ENCODE data around the gene CFLAR.
A peak's percentile ranks its signal among the peaks of the same experiment; 100 is the strongest.
"Not testable (repeated sequence)": the region's sequence is repeated elsewhere in the genome, so short reads cannot be mapped to it uniquely, and the experiment has no call there.

CFLAR gene

GRCh38 chr2:201118961-201119854 is 3.2 kb downstream of the CFLAR start:
- DNase-seq (ENCODE audit: low spot score), result no peak

GRCh38 chr2:201122276-201122675 is 6.3 kb downstream of the CFLAR start:
- no peak for DNase-seq (ENCODE audit: low spot score)

- DNase-seq (ENCODE audit: low spot score), result no peak
Observed at GRCh38 chr2:201126308-201127151, 10.6 kb downstream of the CFLAR start.

GRCh38 chr2:201127152-201127511 is 11.2 kb downstream of the CFLAR start:
- no peak for DNase-seq (ENCODE audit: low spot score)

GRCh38 chr2:201127570-201127969 is 11.6 kb downstream of the CFLAR start:
- peak; percentile 80 for DNase-seq (ENCODE audit: low spot score)

GRCh38 chr2:201128033-201128432 is 12.1 kb downstream of the CFLAR start:
- DNase-seq (ENCODE audit: low spot score), result no peak

GRCh38 chr2:201128933-201129505 is 13.1 kb downstream of the CFLAR start:
- DNase-seq (ENCODE audit: low spot score), result no peak

- DNase-seq (ENCODE audit: low spot score), result no peak
Observed at GRCh38 chr2:201130524-201131186, 14.7 kb downstream of the CFLAR start.

- no peak for DNase-seq (ENCODE audit: low spot score)
Observed at GRCh38 chr2:201132518-201132917, 16.6 kb downstream of the CFLAR start.

GRCh38 chr2:201135386-201135785 is 19.4 kb downstream of the CFLAR start:
- DNase-seq (ENCODE audit: low spot score), result no peak

GRCh38 chr2:201136889-201137321 is 20.9 kb downstream of the CFLAR start:
- no peak for DNase-seq (ENCODE audit: low spot score)

- no peak for DNase-seq (ENCODE audit: low spot score)
Observed at GRCh38 chr2:201137505-201138400, 21.8 kb downstream of the CFLAR start.

GRCh38 chr2:201138401-201138970 is 22.5 kb downstream of the CFLAR start:
- no peak for DNase-seq (ENCODE audit: low spot score)

- DNase-seq (ENCODE audit: low spot score), result not testable (repeated sequence)
Observed at GRCh38 chr2:201138986-201139781, 23.2 kb downstream of the CFLAR start.

GRCh38 chr2:201139836-201140604 is 24.1 kb downstream of the CFLAR start:
- no peak for DNase-seq (ENCODE audit: low spot score)

GRCh38 chr2:201144101-201145051 is 28.4 kb downstream of the CFLAR start:
- no peak for DNase-seq (ENCODE audit: low spot score)

- no peak for DNase-seq (ENCODE audit: low spot score)
Observed at GRCh38 chr2:201148434-201148990, 32.5 kb downstream of the CFLAR start.

All from globus pallidus (tissue), 1 donor.